Neural progenitor cell (in vitro differentiated cells): ENCODE data around the gene DARS1. TPM values are rescaled to one million over a fixed set of nuclear protein-coding genes. Genes with fewer than 3 reads are reported as not detected.
A peak's percentile ranks its signal among the peaks of the same experiment; 100 is the strongest.

Experiments
- DNase-seq: peaks from one replicate; pipeline ENCODE4 v3.0.0-alpha.2; 2016; ENCODE audit warnings: low spot score
- H2AFZ ChIP-seq: fragments of 200-600 bp; sonication (generic); replicated peaks from 2 replicates; pipeline ENCODE4 v1.6.1; 2016; ENCODE audit warnings: antibody characterized with exemption
- H3F3A ChIP-seq: fragments of 200-600 bp; sonication (generic); 2 replicates; pipeline ENCODE4 v1.6.1; 2016; ENCODE audit warnings: antibody characterized with exemption, low read depth
- H3K27ac ChIP-seq: fragments of 200-600 bp; sonication (generic); 2 replicates; pipeline ENCODE4 v1.5.1; 2016; ENCODE audit warnings: mild to moderate bottlenecking
- H3K27me3 ChIP-seq: fragments of 200-600 bp; sonication (generic); 2 replicates; pipeline ENCODE4 v1.6.1; 2016; ENCODE audit warnings: mild to moderate bottlenecking, moderate library complexity
- H3K36me3 ChIP-seq: fragments of 200-600 bp; sonication (generic); 2 replicates; pipeline ENCODE4 v1.5.1; 2016
- H3K4me1 ChIP-seq: fragments of 200-600 bp; sonication (generic); 2 replicates; pipeline ENCODE4 v1.6.1; 2016; ENCODE audit warnings: mixed run types
- H3K4me2 ChIP-seq: fragments of 200-600 bp; sonication (generic); 2 replicates; pipeline ENCODE4 v1.6.1; 2016
- H3K4me3 ChIP-seq: fragments of 200-600 bp; sonication (generic); 2 replicates; pipeline ENCODE4 v1.5.1; 2016
- H3K79me2 ChIP-seq: fragments of 200-600 bp; sonication (generic); 2 replicates; pipeline ENCODE4 v1.6.1; 2016; ENCODE audit warnings: low read depth
- H3K9ac ChIP-seq: fragments of 200-600 bp; sonication (generic); 2 replicates; pipeline ENCODE4 v1.6.1; 2016
- H3K9me3 ChIP-seq: fragments of 200-600 bp; sonication (generic); 2 replicates; pipeline ENCODE4 v1.5.1; 2016; ENCODE audit warnings: low read depth
- H4K20me1 ChIP-seq: fragments of 200-600 bp; sonication (generic); 2 replicates; pipeline ENCODE4 v1.6.1; 2016; ENCODE audit warnings: low read depth
- H3K27ac Mint-ChIP-seq: 3 replicates; pipeline ENCODE4 v1.8.0; 2021; ENCODE audit warnings: mixed read lengths
- H3K27me3 Mint-ChIP-seq: 2 replicates; pipeline ENCODE4 v1.8.0; 2022; ENCODE audit warnings: low read depth, mild to moderate bottlenecking, inconsistent platforms, moderate library complexity, mixed read lengths; ENCODE audit not compliant: insufficient read depth
- H3K36me3 Mint-ChIP-seq: 3 replicates; pipeline ENCODE4 v1.8.0; 2021; ENCODE audit warnings: mixed read lengths
- H3K4me1 Mint-ChIP-seq: 3 replicates; pipeline ENCODE4 v1.8.0; 2021; ENCODE audit warnings: mixed read lengths
- H3K4me3 Mint-ChIP-seq: 3 replicates; pipeline ENCODE4 v1.8.0; 2021; ENCODE audit warnings: mild to moderate bottlenecking, moderate library complexity, mixed read lengths
- H3K9me3 Mint-ChIP-seq: 3 replicates; pipeline ENCODE4 v1.8.0; 2020; ENCODE audit warnings: mixed read lengths
- CTCF ChIP-seq: fragments of 200-600 bp; sonication (generic); IDR thresholded peaks from 2 replicates; pipeline ENCODE4 v1.5.1; 2017; ENCODE audit warnings: antibody characterized with exemption, mild to moderate bottlenecking
- EZH2 ChIP-seq: fragments of 200-600 bp; sonication (generic); IDR thresholded peaks from 2 replicates; pipeline ENCODE4 v1.6.1; 2017; ENCODE audit warnings: antibody characterized with exemption, mild to moderate bottlenecking, moderate library complexity
- EZH2phosphoT487 ChIP-seq: fragments of 200-600 bp; sonication (generic); IDR thresholded peaks from 2 replicates; pipeline ENCODE4 v1.6.1; 2017; ENCODE audit warnings: antibody characterized with exemption
- total RNA-seq: library from RNA; depleted of rRNA; stranded (reverse); fragments of >200 nt; gene quantifications from 2 replicates; pipeline ENCODE4 v1.2.3, GENCODE V29; 2015; ENCODE audit warnings: low replicate concordance

DARS1 gene
- total RNA-seq, 1 donor from 2014 or later, result 227 TPM

- no peaks in the 10 kb centered on the region for H3K36me3 ChIP-seq
- no peaks in the 10 kb centered on the region for H3K9me3 ChIP-seq
- no peak overlapping the region for H3K4me3 ChIP-seq
- H3K4me2 ChIP-seq, result no peak overlapping the region
- Mint-ChIP-seq H3K4me3 (no peak overlapping the region), H3K27ac (no peak overlapping the region), H3K36me3 (no peaks in the 10 kb centered on the region), H3K9me3 (no peaks in the 10 kb centered on the region), H3K4me1 (peaks cover 39% of the 10 kb centered on the region), H3K27me3 (peaks cover 3% of the 10 kb centered on the region)
- H3K4me1 ChIP-seq, result no peaks in the 10 kb centered on the region
- no peak overlapping the region for H3K27ac ChIP-seq
- H2AFZ ChIP-seq, result no peak overlapping the region
- H3F3A ChIP-seq, result no peaks in the 10 kb centered on the region
- no peaks in the 10 kb centered on the region for H3K27me3 ChIP-seq
- H3K79me2 ChIP-seq, result no peaks in the 10 kb centered on the region
- TF ChIP-seq EZH2, result no peak
- no peak for TF ChIP-seq CTCF
- TF ChIP-seq EZH2phosphoT487, result no peak
- no peaks in the 10 kb centered on the region for H4K20me1 ChIP-seq
- no peak for DNase-seq
- H3K9ac ChIP-seq, result no peak overlapping the region
Measured at GRCh38 chr2:136012315-136012714, 26.9 kb upstream of the DARS1 start.

DNA sequence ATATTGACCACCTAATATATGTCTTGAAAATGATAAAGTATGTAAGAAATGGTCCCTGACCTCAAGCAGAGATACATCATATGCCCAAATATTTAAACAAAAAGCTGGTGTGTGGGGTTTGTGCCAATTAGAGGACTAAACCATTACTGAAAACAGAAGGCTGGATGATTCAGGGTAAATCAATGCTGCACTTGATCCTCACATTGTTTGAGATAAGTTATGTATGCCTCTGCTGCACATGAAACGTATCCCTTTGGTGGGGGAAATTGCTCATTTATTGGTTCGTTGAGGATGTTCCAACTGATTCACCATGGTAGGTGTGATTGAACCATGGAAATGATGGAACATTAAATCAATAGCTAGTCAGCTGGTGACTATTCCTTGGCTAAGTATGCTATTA, 24.7 kb upstream of the DARS1 start:
- H3K4me3 ChIP-seq, result no peak overlapping the region
- H3K9me3 ChIP-seq, result no peaks in the 10 kb centered on the region
- H3K4me3 Mint-ChIP-seq, result no peak overlapping the region
- H4K20me1 ChIP-seq, result no peaks in the 10 kb centered on the region
- TF ChIP-seq EZH2 (no peak), CTCF (no peak), EZH2phosphoT487 (no peak)
- no peaks in the 10 kb centered on the region for H3K9me3 Mint-ChIP-seq
- H3K27me3 ChIP-seq, result no peaks in the 10 kb centered on the region
- H3K27ac ChIP-seq, result no peak overlapping the region
- H3K36me3 ChIP-seq, result no peaks in the 10 kb centered on the region
- H3K79me2 ChIP-seq, result no peaks in the 10 kb centered on the region
- no peak overlapping the region for H3K27ac Mint-ChIP-seq
- H3K4me1 ChIP-seq, result peaks cover 12% of the 10 kb centered on the region
- H3K36me3 Mint-ChIP-seq, result no peaks in the 10 kb centered on the region
- H3K27me3 Mint-ChIP-seq, result peaks cover 3% of the 10 kb centered on the region
- H3K4me1 Mint-ChIP-seq, result peaks cover 40% of the 10 kb centered on the region
- H2AFZ ChIP-seq, result no peak overlapping the region
- no peak for DNase-seq
- H3F3A ChIP-seq, result no peaks in the 10 kb centered on the region
- no peak overlapping the region for H3K4me2 ChIP-seq
- H3K9ac ChIP-seq, result no peak overlapping the region

- peak overlapping the region; percentile 31 for H3K27ac Mint-ChIP-seq
- no peaks in the 10 kb centered on the region for H3K36me3 ChIP-seq
- DNase-seq, result no peak
- H3K27me3 ChIP-seq, result no peaks in the 10 kb centered on the region
- TF ChIP-seq CTCF (no peak), EZH2 (no peak), EZH2phosphoT487 (no peak)
- H3K4me1 ChIP-seq, result peaks cover 12% of the 10 kb centered on the region
- no peaks in the 10 kb centered on the region for H3K79me2 ChIP-seq
- H2AFZ ChIP-seq, result no peak overlapping the region
- H3K36me3 Mint-ChIP-seq, result peaks cover 7% of the 10 kb centered on the region
- H3K4me2 ChIP-seq, result no peak overlapping the region
- no peak overlapping the region for H3K4me3 ChIP-seq
- H3K4me1 Mint-ChIP-seq, result peaks cover 34% of the 10 kb centered on the region
- H3K4me3 Mint-ChIP-seq, result no peak overlapping the region
- no peak overlapping the region for H3K27ac ChIP-seq
- H3K9me3 Mint-ChIP-seq, result peaks cover 5% of the 10 kb centered on the region
- no peaks in the 10 kb centered on the region for H3K9me3 ChIP-seq
- no peak overlapping the region for H3K9ac ChIP-seq
- H3K27me3 Mint-ChIP-seq, result peaks cover 5% of the 10 kb centered on the region
- H4K20me1 ChIP-seq, result no peaks in the 10 kb centered on the region
- no peaks in the 10 kb centered on the region for H3F3A ChIP-seq
Measured at GRCh38 chr2:136008205-136008865, 22.9 kb upstream of the DARS1 start.
